Measurements from ENCODE around the gene CHRNA4.

CHRNA4 gene

GRCh38 chr20:63394920-63395455 is 33.8 kb upstream of the CHRNA4 start:
- no peak overlapping the region for H3K4me3 ChIP-seq (ENCODE audit: low read depth, low read length)
- TF ChIP-seq, protein P1, sequence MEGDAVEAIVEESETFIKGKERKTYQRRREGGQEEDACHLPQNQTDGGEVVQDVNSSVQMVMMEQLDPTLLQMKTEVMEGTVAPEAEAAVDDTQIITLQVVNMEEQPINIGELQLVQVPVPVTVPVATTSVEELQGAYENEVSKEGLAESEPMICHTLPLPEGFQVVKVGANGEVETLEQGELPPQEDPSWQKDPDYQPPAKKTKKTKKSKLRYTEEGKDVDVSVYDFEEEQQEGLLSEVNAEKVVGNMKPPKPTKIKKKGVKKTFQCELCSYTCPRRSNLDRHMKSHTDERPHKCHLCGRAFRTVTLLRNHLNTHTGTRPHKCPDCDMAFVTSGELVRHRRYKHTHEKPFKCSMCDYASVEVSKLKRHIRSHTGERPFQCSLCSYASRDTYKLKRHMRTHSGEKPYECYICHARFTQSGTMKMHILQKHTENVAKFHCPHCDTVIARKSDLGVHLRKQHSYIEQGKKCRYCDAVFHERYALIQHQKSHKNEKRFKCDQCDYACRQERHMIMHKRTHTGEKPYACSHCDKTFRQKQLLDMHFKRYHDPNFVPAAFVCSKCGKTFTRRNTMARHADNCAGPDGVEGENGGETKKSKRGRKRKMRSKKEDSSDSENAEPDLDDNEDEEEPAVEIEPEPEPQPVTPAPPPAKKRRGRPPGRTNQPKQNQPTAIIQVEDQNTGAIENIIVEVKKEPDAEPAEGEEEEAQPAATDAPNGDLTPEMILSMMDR (IDR thresholded peaks at IDR 0.05; ENCODE audit: low read depth, low read length), result no peak
- TF ChIP-seq, protein P2, sequence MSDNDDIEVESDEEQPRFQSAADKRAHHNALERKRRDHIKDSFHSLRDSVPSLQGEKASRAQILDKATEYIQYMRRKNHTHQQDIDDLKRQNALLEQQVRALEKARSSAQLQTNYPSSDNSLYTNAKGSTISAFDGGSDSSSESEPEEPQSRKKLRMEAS (IDR thresholded peaks at IDR 0.05; ENCODE audit: low read depth, low read length), result no peak
- TF ChIP-seq POLR2A (IDR thresholded peaks at IDR 0.05; ENCODE audit: extremely low read depth, insufficient read length) (no peak), MYC (IDR thresholded peaks at IDR 0.05; ENCODE audit: low read depth, low read length) (no peak)
- no peak for DNase-seq (ENCODE audit: low read depth)

DNA sequence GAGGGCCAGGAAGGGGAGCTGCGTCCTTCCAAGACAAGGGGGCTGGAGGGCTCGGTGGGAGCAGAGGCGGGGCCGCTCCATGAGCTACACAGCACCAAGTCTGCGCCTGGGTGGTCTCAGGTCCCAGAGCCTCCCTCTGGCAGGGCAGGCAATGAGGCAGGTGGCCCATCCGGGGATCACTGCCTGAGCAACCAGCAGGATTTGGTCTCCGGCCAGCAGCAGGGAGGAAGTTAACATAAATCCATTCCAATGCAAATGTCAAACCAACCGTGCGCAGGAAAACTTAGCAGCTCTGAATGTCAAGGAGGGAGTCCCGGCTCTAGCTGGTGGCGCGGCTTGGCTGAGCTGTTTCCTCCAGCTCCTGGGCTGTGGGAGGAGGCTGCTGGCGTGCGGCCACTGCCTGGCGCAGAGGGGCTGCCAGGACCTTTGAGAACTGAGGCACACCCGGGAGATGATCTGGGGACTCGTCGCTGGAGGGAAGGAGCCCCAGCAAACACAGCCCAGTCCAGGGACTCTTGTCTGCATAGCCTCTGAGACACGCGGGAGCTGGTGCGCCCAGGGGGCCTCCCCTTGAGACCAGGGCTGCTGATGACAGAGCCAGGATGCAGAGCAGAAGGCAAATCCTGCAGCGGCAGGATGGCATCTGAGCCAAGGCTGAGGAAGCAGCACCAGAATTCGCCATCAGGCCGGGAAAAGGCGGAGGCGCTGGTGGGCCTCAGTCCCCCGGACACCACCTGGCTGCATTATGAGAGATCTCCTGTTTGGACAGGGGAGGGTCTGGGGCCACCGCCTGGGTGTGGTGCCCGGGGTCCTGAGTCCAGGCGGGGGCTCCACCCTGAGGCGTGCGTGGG is 33.1 kb upstream of the CHRNA4 start:
- TF ChIP-seq POLR2A (IDR thresholded peaks at IDR 0.05; ENCODE audit: extremely low read depth, insufficient read length) (no peak), MYC (IDR thresholded peaks at IDR 0.05; ENCODE audit: low read depth, low read length) (no peak)
- TF ChIP-seq, protein P2 (IDR thresholded peaks at IDR 0.05; ENCODE audit: low read depth, low read length), result no peak
- TF ChIP-seq, protein P1 (IDR thresholded peaks at IDR 0.05; ENCODE audit: low read depth, low read length), result no peak
- DNase-seq (ENCODE audit: low read depth), result no peak
- no peak overlapping the region for H3K4me3 ChIP-seq (ENCODE audit: low read depth, low read length)

- DNase-seq (ENCODE audit: low read depth), result no peak
- no peak overlapping the region for H3K4me3 ChIP-seq (ENCODE audit: low read depth, low read length)
- TF ChIP-seq, protein P1 (IDR thresholded peaks at IDR 0.05; ENCODE audit: low read depth, low read length), result no peak
- TF ChIP-seq, protein P2 (IDR thresholded peaks at IDR 0.05; ENCODE audit: low read depth, low read length), result no peak
- TF ChIP-seq MYC (IDR thresholded peaks at IDR 0.05; ENCODE audit: low read depth, low read length) (no peak), POLR2A (IDR thresholded peaks at IDR 0.05; ENCODE audit: extremely low read depth, insufficient read length) (no peak)
Measured at GRCh38 chr20:63393566-63393965, 32.4 kb upstream of the CHRNA4 start.

DNA sequence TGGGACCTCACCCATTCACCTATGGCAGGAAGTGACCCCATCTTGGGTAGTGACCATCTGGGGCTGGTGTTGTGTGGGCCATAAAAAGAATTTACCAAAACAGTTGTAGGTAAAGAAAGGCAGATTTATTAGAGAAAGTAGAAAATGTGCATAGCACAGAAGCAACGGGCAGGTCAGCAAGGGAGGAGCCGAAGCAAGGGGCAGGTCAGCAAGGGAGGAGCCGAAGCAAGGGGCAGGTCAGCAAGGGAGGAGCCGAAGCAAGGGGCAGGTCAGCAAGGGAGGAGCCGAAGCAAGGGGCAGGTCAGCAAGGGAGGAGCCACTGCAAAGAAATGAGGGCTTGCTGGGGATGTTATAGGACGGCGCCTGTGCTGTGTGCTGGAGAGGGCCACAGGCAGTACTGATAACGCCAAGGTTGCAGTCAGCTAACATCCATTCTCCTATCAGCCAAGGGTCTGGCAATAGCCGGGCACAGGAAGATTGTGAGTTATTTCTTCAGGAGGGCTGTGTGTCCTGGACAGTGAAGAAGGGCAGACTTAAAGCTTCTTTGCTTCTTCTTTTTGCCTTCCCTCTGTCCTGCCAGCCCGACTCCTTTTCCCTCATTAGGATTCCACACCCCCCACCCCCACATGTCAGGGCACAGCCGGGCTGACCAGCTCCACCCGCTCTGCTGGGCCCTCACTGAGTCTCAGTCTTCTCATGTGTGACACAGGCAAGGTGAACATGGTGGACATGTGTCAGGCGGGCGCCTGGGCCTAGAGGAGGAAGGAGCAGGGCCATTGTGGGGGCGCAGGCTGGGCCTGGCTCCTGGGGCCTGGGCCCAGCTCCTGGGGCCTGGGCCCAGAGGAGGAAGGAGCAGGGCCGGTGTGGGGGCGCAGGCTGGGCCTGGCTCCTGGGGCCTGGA is 31.6 kb upstream of the CHRNA4 start:
- no peak for DNase-seq (ENCODE audit: low read depth)
- H3K4me3 ChIP-seq (ENCODE audit: low read depth, low read length), result no peak overlapping the region
- TF ChIP-seq, protein P2 (IDR thresholded peaks at IDR 0.05; ENCODE audit: low read depth, low read length), result no peak
- TF ChIP-seq MYC (IDR thresholded peaks at IDR 0.05; ENCODE audit: low read depth, low read length) (no peak), POLR2A (IDR thresholded peaks at IDR 0.05; ENCODE audit: extremely low read depth, insufficient read length) (no peak)
- TF ChIP-seq, protein P1 (IDR thresholded peaks at IDR 0.05; ENCODE audit: low read depth, low read length), result no peak

DNA sequence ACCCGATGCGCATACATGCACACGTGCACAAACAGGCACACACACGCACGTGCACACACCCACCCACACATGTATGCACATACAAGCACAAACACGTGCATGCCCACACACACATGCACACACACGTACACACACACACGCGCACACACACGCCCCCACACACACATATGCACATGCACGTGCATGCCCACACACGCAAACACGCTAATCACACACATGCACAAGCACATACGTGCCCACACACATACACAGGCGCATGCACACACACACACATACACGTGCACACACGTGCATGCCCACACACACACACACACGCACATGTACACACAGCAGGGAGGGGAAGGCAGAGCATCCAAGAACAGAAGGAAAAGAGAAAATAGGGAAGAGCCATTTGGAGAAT is 26.8 kb upstream of the CHRNA4 start:
- TF ChIP-seq MYC (IDR thresholded peaks at IDR 0.05; ENCODE audit: low read depth, low read length) (no peak), POLR2A (IDR thresholded peaks at IDR 0.05; ENCODE audit: extremely low read depth, insufficient read length) (no peak)
- TF ChIP-seq, protein P1 (IDR thresholded peaks at IDR 0.05; ENCODE audit: low read depth, low read length), result no peak
- TF ChIP-seq, protein P2 (IDR thresholded peaks at IDR 0.05; ENCODE audit: low read depth, low read length), result no peak
- no peak for DNase-seq (ENCODE audit: low read depth)
- no peak overlapping the region for H3K4me3 ChIP-seq (ENCODE audit: low read depth, low read length)
